Hepatocyte (in vitro differentiated cells): ENCODE data around the gene TRIM34.

Experiments
- EZH2 ChIP-seq: fragments of 200-600 bp; sonication (generic); IDR thresholded peaks from 2 replicates; pipeline ENCODE4 v1.6.1; 2016; ENCODE audit warnings: antibody characterized with exemption, mild to moderate bottlenecking, borderline replicate concordance
- EZH2phosphoT487 ChIP-seq: fragments of 200-600 bp; sonication (generic); IDR thresholded peaks from one replicate; pipeline ENCODE4 v1.6.1; 2018; ENCODE audit warnings: antibody characterized with exemption, mild to moderate bottlenecking, low read depth, moderate library complexity; ENCODE audit not compliant: unreplicated experiment, severe bottlenecking
- TF ChIP-seq, protein P1 (sequence below): fragments of 200-600 bp; sonication (generic); IDR thresholded peaks from 2 replicates; pipeline ENCODE4 v1.5.1; 2016; ENCODE audit warnings: antibody characterized with exemption, mild to moderate bottlenecking; ENCODE audit not compliant: poor library complexity

- TF ChIP-seq, protein P1, sequence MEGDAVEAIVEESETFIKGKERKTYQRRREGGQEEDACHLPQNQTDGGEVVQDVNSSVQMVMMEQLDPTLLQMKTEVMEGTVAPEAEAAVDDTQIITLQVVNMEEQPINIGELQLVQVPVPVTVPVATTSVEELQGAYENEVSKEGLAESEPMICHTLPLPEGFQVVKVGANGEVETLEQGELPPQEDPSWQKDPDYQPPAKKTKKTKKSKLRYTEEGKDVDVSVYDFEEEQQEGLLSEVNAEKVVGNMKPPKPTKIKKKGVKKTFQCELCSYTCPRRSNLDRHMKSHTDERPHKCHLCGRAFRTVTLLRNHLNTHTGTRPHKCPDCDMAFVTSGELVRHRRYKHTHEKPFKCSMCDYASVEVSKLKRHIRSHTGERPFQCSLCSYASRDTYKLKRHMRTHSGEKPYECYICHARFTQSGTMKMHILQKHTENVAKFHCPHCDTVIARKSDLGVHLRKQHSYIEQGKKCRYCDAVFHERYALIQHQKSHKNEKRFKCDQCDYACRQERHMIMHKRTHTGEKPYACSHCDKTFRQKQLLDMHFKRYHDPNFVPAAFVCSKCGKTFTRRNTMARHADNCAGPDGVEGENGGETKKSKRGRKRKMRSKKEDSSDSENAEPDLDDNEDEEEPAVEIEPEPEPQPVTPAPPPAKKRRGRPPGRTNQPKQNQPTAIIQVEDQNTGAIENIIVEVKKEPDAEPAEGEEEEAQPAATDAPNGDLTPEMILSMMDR = no peak
- no peak for TF ChIP-seq EZH2phosphoT487
- TF ChIP-seq EZH2 = no peak
These were observed 480 bp downstream of the TRIM34 start for GRCh38 chr11:5625281-5625680.
